D721Med (cell line): Measurements from ENCODE around the gene PIK3CD.

Experiments
- DNase-seq: peaks from one replicate; pipeline ENCODE4 v3.0.0; 2011; ENCODE audit warnings: low spot score; ENCODE audit not compliant: insufficient read length
- FAIRE-seq: peaks from 2 replicates; lab custom pipeline; 2011; peaks lifted over from hg19 to GRCh38; lab: Jason Lieb, UNC
- TF ChIP-seq, protein P1 (sequence below): IDR thresholded peaks from 2 replicates; pipeline ENCODE4 v1.5.1; 2012; ENCODE audit warnings: mild to moderate bottlenecking, control low read depth; ENCODE audit not compliant: insufficient read depth; ENCODE audit errors: missing control alignments

PIK3CD gene

DNA sequence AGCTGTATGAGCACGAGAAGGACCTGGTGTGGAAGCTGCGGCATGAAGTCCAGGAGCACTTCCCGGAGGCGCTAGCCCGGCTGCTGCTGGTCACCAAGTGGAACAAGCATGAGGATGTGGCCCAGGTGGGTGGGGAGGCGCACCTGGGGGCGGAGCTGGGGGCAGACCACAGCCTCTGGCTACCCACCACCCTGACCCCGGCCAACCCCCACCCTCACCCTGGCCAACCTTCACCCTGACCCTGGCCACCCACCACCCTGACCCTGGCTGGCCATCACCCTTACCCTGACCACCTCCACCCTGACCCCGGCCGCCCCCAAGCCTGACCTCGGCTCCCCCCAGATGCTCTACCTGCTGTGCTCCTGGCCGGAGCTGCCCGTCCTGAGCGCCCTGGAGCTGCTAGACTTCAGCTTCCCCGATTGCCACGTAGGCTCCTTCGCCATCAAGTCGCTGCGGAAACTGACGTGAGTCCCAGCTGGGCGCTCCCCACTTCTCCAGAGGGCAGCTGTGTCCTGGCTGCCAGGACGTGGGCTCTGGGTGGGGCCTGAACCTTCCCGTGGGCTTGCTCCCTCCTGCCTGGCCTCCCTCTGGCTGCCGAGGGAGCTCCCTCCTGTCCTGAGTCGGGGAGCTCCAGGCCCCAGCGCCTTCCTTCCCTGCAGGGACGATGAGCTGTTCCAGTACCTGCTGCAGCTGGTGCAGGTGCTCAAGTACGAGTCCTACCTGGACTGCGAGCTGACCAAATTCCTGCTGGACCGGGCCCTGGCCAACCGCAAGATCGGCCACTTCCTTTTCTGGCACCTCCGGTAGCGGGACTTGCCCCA lies 69.5 kb downstream of the PIK3CD start:
- no peak for FAIRE-seq
- TF ChIP-seq, protein P1, sequence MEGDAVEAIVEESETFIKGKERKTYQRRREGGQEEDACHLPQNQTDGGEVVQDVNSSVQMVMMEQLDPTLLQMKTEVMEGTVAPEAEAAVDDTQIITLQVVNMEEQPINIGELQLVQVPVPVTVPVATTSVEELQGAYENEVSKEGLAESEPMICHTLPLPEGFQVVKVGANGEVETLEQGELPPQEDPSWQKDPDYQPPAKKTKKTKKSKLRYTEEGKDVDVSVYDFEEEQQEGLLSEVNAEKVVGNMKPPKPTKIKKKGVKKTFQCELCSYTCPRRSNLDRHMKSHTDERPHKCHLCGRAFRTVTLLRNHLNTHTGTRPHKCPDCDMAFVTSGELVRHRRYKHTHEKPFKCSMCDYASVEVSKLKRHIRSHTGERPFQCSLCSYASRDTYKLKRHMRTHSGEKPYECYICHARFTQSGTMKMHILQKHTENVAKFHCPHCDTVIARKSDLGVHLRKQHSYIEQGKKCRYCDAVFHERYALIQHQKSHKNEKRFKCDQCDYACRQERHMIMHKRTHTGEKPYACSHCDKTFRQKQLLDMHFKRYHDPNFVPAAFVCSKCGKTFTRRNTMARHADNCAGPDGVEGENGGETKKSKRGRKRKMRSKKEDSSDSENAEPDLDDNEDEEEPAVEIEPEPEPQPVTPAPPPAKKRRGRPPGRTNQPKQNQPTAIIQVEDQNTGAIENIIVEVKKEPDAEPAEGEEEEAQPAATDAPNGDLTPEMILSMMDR = no peak
- no peak for DNase-seq

DNA sequence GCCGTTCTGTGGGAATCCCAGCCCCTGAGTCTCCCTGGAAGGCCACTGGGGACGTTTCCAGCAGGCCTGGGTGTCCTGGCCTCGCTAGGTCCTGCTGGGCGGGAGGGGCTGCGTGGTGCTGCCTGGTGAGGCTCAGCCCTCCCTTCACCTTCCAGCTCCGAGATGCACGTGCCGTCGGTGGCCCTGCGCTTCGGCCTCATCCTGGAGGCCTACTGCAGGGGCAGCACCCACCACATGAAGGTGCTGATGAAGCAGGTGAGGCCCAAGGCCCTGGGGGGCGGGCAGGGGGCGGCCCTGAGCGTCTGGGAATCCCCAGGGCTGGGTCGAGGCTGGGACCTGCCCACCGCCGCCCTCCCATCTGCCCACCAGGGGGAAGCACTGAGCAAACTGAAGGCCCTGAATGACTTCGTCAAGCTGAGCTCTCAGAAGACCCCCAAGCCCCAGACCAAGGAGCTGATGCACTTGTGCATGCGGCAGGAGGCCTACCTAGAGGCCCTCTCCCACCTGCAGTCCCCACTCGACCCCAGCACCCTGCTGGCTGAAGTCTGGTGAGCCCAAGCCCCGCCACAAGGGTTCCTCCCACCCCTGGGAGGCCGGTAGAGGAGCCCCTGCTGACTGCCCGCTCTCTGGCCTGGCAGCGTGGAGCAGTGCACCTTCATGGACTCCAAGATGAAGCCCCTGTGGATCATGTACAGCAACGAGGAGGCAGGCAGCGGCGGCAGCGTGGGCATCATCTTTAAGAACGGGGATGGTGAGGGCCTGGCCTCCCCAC lies 70.3 kb downstream of the PIK3CD start:
- TF ChIP-seq, protein P1 = peak; percentile 50
- no peak for FAIRE-seq
- no peak for DNase-seq

DNA sequence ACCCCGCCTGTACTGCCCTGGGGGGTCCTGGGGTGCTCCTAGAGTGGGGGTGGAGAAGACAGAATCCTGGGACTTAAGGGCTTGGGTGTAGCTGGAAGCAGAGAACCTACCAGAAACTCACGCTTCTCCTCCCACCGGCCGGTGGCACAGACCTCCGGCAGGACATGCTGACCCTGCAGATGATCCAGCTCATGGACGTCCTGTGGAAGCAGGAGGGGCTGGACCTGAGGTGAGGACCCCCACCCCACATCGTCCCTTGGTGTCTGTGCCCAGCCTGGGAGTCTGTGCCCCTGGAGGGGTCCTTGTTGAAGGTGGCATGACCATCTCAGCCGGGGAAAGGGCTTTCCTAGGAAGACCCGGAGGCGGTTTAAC lies 70.8 kb downstream of the PIK3CD start:
- DNase-seq (no peak), FAIRE-seq (no peak)
- TF ChIP-seq, protein P1 = no peak

DNA sequence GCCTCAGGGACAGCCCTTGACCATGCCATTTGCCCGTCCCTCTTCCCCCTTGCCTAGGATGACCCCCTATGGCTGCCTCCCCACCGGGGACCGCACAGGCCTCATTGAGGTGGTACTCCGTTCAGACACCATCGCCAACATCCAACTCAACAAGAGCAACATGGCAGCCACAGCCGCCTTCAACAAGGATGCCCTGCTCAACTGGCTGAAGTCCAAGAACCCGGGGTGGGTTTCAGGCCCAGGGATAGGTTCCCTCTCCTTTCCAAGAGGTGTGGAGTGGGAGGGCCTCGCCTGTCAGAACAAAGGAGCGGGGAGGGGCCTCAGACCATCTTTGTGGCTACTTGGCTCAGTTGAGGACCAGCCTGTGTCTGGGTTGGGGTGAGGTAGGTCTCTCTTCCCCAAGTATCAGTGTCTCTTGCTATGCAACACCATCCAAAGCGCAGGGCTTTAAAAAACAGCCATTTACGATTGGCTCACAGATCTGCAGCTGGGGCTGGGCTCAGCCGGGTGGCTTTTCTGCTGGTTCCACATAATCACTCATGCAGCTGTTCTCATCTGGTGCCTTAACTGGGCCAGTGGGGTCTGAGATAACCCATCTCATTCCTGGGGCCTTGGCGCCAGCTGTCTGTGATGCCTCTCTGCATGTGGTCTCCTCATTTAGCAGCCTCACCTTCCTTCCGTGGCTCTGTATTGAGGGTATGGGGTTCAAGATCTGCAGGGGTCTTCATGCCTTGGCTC lies 71.7 kb downstream of the PIK3CD start:
- TF ChIP-seq, protein P1 = no peak
- DNase-seq (no peak), FAIRE-seq (no peak)

DNA sequence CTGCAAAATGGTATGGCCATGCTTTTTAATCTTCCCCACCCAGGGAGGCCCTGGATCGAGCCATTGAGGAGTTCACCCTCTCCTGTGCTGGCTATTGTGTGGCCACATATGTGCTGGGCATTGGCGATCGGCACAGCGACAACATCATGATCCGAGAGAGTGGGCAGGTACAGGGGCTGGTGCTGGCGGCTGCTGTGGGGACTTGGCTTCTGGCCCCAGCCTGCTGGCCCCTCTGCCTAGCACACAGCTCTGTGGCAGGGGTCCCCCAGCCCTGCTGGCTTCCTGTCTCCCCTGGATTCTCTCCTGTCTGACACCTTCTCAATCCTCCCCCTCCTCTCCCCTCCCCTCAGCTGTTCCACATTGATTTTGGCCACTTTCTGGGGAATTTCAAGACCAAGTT lies 72.4 kb downstream of the PIK3CD start:
- TF ChIP-seq, protein P1 = no peak
- DNase-seq = no peak
- no peak for FAIRE-seq

DNA sequence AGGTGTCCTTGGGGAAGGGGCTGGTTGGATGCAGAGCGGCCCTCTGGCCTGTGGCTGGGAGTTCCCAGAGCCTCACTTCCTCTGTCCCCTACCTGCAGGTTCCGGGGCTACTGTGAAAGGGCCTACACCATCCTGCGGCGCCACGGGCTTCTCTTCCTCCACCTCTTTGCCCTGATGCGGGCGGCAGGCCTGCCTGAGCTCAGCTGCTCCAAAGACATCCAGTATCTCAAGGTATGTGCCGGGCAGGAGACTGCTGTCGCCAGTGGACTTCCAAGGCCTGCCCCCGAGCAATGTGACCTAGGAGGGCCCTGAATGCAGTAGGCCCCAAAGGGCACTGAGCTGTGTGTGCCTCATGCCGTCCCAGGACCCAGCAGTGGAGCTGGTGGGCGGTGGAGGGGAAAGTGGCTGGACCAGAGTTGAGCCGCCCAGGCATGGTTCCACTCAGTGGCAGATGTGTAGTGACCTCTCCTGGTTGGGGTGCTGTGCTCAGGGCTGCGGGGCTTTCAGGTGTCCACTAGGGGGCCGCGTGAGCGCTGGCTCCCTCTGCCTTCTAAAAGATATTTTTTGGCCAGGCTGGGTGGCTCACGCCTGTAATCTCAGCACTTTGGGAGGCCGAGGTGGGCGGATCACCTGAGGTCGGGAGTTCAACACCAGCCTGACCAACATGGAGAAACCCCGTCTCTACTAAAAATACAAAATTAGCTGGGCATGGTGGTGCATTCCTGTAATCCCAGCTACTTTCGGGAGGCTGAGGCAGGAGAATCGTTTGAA lies 73.4 kb downstream of the PIK3CD start:
- peak; percentile 64 for DNase-seq
- TF ChIP-seq, protein P1 = peak; percentile 65
- FAIRE-seq = no peak
